ENCODE data around the gene OR51B4.
"Not testable (repeated sequence)": the region's sequence is repeated elsewhere in the genome, so short reads cannot be mapped to it uniquely, and the experiment has no call there.

GRCh38 chr11:5253440-5253839 lies 48.3 kb downstream of the OR51B4 start:
- not testable (repeated sequence) for TF ChIP-seq CTCF (IDR thresholded peaks at IDR 0.05); POLR2AphosphoS5 (IDR thresholded peaks at IDR 0.05; ENCODE audit: insufficient read depth in 1 of 2, low read depth in 1 of 2)

Measured in vagina (tissue), 2 donors.